Upper lobe of left lung (tissue), 4 donors: Measurements from ENCODE around the gene LRBA.

Source experiments
- EP300 ChIP-seq, 4 donors: sonication (generic); formaldehyde crosslinking; IDR thresholded peaks; one replicate each; pipeline ENCODE4 v1.5.1; 2017; ENCODE audit warnings: antibody characterized with exemption in 4 of 4, control low read depth in 2 of 4
- POLR2AphosphoS5 ChIP-seq, 2 donors: sonication (generic); formaldehyde crosslinking; IDR thresholded peaks; one replicate each; pipeline ENCODE4 v1.5.1; 2017; ENCODE audit warnings: antibody characterized with exemption in 2 of 2
- TF ChIP-seq, protein P1 (sequence below), 6 experiments: fragments of 450-650 bp in 4 of 6; fragments of 200-600 bp in 2 of 6; sonication (generic) in 2 of 6; IDR thresholded peaks; one replicate each; pipeline ENCODE4 v1.5.1; 2016 to 2019; ENCODE audit warnings: antibody characterized with exemption in 6 of 6

DNA sequence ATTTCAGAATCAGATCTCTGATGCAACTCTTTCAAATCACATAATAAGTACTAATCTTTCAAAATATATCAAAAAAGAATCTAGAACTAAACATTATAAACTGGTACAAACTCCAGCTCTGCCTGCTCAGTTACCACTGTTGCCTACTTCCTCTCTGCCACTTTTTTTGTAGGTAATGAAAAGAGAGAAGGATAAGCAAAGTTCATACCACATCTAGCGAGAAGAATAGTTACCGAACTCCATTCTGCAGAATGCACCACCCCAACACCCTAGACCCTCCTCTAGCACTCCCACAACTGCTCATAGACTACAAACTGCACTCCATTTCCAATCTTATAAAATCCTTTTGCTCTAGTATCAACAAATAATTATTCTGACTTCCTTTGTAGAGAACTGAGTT is 19.7 kb upstream of the LRBA start:
- no peak for TF ChIP-seq POLR2AphosphoS5 (IDR thresholded peaks at IDR 0.05)
- TF ChIP-seq EP300 (IDR thresholded peaks at IDR 0.05), result no peak
- TF ChIP-seq, protein P1, sequence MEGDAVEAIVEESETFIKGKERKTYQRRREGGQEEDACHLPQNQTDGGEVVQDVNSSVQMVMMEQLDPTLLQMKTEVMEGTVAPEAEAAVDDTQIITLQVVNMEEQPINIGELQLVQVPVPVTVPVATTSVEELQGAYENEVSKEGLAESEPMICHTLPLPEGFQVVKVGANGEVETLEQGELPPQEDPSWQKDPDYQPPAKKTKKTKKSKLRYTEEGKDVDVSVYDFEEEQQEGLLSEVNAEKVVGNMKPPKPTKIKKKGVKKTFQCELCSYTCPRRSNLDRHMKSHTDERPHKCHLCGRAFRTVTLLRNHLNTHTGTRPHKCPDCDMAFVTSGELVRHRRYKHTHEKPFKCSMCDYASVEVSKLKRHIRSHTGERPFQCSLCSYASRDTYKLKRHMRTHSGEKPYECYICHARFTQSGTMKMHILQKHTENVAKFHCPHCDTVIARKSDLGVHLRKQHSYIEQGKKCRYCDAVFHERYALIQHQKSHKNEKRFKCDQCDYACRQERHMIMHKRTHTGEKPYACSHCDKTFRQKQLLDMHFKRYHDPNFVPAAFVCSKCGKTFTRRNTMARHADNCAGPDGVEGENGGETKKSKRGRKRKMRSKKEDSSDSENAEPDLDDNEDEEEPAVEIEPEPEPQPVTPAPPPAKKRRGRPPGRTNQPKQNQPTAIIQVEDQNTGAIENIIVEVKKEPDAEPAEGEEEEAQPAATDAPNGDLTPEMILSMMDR (IDR thresholded peaks at IDR 0.05), result no peak
